DMS114 treated with DMSO at 0.1 percent for 48 hours (cell line): ENCODE measurements around the gene LGALSL.

Experiments
- DNase-seq: peaks from one replicate; lab custom pipeline; 2025; ENCODE audit not compliant: unreplicated experiment; lab: John Stamatoyannopoulos, UW

LGALSL gene

GRCh38 chr2:64470071-64470470 lies 16.1 kb downstream of the LGALSL start:
- no peak for DNase-seq

GRCh38 chr2:64470766-64471295 lies 16.9 kb downstream of the LGALSL start:
- no peak for DNase-seq

DNA sequence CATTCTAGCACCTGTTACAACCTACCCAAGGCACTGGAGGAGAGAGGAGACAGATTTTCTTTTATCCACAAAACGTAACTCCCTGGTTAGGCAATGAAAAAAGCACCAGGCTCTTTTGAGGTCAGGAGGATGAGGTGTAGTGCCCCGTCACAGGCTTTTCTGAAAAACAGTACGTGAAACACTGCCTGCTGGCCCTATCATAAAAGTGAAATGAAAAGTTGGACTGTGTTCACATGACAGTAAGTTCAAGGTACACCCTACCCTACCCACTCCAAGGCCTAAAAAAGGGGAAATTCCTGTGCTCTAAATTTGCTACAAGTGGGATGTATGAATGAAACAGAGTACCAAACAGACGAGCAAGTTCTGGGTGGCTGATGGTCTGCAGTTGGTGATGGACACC lies 17.6 kb downstream of the LGALSL start:
- no peak for DNase-seq

DNA sequence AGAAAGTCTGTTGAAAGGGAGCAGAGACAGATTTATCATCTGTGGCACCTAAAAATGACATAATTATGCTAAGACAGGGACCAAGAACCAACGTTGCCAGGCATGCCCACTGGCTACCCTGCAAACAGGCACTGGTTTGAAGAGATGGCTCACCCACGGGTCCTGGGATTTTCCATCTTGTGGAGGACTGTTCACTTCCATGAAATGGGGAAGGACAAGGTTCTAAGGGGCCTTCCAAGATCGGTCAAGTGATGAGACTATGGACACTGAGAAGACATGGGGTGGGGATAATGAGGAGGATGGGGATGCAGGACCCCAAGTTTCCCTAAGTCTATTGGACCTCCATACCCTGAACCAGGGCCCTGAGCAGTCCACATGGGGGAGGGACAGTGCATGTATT lies 18.9 kb downstream of the LGALSL start:
- DNase-seq: no peak

DNA sequence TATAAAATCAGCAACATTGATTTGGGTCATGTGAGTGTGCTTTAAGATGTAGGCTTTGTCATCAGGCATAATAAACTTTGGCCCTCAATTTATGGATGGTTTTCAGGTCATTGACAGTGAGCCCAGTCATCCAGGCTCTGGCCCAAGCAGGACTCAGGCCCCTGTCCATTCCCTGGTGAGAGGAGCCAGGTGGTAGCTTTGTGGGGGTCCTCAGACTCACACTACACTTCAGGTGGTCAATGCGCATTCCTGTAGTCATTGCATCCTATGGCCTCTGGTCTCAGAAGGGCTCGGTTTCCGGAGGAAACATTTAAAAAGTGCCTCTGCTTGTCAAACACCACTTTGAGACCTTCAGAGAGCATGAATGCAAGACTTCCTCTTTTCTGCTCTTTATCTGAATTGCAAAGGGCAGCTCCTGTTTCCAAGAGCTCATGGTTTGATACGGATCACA lies 20.2 kb downstream of the LGALSL start:
- DNase-seq: no peak

DNA sequence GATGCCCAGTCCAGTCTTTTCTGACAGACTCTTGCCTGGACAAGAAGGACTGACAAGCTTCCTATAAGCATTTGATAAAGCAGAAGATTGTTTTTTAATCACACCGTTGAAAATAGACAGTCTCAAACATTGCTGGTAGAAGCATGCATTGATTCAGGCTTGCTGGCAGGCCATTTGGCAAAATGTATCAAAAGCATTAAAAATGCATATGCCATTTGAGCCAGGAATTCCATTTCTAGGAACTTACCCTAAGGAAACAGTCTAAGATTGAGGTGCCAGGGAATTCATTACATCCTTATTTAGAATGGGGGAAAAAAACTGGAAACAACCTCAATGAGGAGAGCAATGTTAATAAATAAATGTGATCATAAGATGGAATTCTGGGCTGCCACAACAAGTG lies 20.7 kb downstream of the LGALSL start:
- DNase-seq: no peak

DNA sequence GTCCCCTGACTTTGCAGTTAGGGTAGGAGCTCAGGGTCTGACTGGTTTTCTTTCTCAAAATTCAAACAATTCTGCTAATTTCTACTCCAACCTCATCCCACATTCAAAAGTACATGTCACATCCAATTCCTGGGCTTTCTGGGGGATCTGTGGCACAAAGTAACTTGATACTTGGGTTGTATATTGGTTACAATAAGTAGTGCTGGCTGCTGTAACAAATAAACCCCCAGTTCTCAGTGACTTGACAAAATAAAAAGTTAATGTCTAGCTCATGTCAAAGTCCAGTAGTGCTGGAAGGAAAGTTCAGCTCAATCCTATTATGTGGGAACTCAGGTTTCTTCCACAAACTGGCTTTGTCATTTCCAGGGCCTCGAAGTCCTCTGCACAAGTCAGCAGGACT lies 23.1 kb downstream of the LGALSL start:
- DNase-seq: no peak

DNA sequence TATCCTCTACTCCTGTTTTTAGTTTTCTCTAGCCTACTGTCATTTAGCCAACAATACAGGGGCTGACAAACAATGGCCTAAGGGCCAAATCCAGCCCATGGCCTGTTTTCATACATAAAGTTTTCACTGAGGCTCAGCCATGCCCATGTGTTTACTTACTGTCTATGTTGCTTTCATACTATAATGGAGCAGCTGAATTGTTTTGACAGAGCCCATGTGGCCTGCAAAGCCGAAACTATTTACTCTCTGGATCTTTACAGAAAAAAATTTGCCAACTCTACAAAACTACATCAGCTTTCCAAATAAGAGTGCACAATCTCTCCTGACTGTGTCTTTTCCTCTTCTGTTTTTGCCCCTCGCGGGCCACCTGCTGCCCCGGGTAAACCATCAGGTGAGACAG lies 24.0 kb downstream of the LGALSL start:
- no peak for DNase-seq

GRCh38 chr2:64478502-64479230 lies 24.7 kb downstream of the LGALSL start:
- DNase-seq: no peak

- DNase-seq: no peak
Measured at GRCh38 chr2:64479259-64480117, 25.5 kb downstream of the LGALSL start.

DNA sequence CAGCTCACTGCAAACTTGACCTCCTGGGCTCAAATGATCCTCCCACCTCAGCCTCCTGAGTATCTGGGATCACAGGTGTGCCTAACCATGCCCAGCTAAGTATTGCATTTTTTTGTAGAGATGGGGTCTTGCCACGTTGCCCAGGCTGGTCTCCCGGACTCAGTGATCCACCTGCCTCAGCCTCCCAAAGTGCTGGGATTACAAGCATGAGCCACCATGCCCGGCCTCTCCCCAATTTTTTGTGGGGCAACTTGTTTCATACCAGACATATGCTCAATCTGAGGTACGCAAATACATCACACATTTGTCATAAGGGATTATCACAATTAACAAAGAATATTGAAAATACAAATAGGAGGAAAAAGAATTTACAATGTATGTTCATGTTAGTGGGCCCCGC lies 27.7 kb downstream of the LGALSL start:
- DNase-seq: no peak

GRCh38 chr2:64482243-64482642 lies 28.3 kb downstream of the LGALSL start:
- DNase-seq: no peak

DNA sequence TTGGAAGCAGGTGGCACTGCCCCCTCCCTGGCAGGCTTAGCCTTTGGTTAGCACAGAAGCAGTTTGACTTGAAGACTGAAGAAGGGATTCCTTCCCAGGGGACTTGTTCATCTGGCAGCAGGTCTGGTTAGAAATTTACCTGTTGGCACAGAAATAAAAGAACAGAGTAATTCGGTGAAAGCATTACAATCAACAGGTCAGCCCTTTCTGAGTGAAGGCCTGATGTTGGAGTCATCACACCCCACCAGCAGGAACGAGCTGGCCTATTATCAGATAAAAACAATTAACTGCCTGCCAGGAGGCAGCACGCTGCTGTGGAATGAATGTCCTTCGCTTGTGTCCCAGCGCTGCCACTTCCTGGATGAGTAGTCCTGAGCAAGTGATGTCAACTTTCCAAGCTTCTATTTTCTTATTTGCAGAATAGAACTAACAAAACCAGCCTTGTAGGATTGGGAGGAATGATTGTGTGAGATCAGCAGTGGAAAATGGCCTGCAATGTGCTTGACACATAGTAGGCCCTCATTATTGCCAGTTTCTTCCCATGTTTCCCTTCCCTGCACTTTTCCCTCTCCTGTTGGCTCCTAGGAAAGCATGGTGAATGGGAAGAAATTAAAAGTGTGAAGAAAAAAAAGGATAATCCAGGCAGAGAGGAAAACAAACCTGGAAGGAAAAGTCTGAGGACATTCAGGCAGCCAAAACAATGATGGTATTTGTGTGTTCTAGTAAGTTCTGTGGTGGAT lies 29.0 kb downstream of the LGALSL start:
- no peak for DNase-seq

DNA sequence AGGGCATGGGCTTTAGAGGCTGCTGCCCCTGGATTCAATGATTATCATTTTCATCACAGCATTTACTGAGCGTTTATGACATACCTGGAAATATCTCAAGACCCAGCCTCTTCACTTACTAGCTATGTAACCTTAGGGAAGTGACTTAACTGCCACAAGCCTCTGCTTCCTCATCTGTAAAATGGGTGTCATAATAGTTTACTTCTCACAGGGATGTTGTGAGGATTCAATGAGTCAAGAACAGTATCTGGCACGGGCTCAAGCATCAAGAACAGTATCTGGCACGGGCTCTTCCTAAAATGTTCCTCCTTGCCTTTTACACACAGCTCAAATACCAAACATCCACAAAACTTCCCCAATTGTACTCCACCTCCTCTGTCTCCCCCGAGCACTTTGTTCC lies 31.4 kb downstream of the LGALSL start:
- no peak for DNase-seq

DNA sequence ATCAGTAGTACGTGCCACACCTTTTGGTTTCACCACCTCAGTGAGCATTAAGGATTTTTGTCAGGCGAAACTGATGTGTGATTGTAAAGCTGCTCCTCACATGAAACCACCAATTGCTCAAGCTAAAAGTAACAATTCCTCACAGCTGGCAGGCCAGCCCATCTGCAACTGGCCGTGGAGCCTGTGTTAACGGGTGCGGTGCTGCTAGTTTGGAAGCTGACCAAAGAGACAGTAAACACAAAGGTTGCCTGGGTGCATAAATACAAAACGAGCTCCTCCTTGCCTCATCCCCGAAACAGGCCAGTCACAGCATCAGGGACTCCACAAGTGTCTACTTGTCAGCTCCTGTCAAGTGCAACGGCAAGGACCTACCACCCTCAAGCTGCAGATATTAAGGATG lies 32.0 kb downstream of the LGALSL start:
- no peak for DNase-seq

GRCh38 chr2:64487256-64488049 lies 33.5 kb downstream of the LGALSL start:
- DNase-seq: no peak

GRCh38 chr2:64488050-64488974 lies 34.4 kb downstream of the LGALSL start:
- peak; percentile 38 for DNase-seq

GRCh38 chr2:64489081-64489751 lies 35.3 kb downstream of the LGALSL start:
- no peak for DNase-seq

DNA sequence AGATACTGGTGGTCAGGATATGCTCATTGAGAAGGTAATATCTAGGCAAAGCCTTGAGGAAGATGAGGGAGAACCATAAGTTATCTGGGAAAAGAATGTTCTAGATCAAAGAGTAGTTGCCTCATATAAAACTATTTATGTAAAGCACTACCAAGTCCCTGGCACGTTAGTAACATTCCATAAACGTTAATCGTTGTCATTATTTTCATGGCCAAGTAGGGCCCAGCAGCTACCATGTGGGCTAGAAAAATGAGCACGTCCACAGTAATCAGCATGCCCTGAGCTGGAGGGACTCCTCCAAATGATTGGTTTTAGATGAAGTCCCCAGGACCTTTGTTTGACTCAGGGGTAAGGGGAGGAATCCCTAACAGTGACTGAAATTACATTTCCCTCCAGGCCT lies 37.5 kb downstream of the LGALSL start:
- DNase-seq: no peak
